ENCODE measurements around the gene PLEKHG3.
A peak's percentile ranks its signal among the peaks of the same experiment; 100 is the strongest.

The PLEKHG3 gene

DNA sequence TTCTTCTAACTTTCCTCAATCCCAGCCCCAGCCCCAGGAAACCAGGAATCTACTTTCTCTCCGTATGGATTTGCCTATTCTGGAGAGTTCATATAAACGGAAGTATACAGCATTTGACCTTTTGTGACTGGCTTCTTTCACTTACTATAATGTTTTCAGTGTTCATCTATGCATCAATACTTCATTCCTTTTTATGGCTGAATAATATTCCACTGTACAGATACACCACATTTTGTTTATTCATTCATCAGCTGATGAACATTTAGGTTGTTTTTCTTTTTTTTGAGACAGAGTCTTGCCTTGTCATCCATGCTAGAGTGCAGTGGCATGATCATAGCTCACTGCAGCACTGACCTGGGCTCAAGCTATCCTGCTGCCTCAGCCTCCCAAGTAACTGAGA, 3.9 kb upstream of the PLEKHG3 start:
- TF ChIP-seq, protein P1, sequence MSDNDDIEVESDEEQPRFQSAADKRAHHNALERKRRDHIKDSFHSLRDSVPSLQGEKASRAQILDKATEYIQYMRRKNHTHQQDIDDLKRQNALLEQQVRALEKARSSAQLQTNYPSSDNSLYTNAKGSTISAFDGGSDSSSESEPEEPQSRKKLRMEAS (IDR thresholded peaks at IDR 0.05), result no peak
- TF ChIP-seq FOXM1 (IDR thresholded peaks at IDR 0.05; ENCODE audit: borderline replicate concordance, low read depth) (no peak), NFIC (IDR thresholded peaks at IDR 0.05) (no peak), EGR1 (IDR thresholded peaks at IDR 0.05) (no peak), CREB1 (IDR thresholded peaks at IDR 0.05; ENCODE audit: low read depth) (no peak), CEBPB (IDR thresholded peaks at IDR 0.05) (no peak), RAD21 (IDR thresholded peaks at IDR 0.05; ENCODE audit: low read depth) (no peak), TCF12 (IDR thresholded peaks at IDR 0.05; ENCODE audit: low read depth) (no peak), YY1 (IDR thresholded peaks at IDR 0.05; ENCODE audit: low read depth) (no peak), ZBTB7A (IDR thresholded peaks at IDR 0.05; ENCODE audit: low read depth) (no peak), TAF1 (IDR thresholded peaks at IDR 0.05; ENCODE audit: low read depth) (no peak), EP300 (IDR thresholded peaks at IDR 0.05; ENCODE audit: borderline replicate concordance) (no peak), TEAD4 (IDR thresholded peaks at IDR 0.05) (no peak)
- TF ChIP-seq, protein P2, sequence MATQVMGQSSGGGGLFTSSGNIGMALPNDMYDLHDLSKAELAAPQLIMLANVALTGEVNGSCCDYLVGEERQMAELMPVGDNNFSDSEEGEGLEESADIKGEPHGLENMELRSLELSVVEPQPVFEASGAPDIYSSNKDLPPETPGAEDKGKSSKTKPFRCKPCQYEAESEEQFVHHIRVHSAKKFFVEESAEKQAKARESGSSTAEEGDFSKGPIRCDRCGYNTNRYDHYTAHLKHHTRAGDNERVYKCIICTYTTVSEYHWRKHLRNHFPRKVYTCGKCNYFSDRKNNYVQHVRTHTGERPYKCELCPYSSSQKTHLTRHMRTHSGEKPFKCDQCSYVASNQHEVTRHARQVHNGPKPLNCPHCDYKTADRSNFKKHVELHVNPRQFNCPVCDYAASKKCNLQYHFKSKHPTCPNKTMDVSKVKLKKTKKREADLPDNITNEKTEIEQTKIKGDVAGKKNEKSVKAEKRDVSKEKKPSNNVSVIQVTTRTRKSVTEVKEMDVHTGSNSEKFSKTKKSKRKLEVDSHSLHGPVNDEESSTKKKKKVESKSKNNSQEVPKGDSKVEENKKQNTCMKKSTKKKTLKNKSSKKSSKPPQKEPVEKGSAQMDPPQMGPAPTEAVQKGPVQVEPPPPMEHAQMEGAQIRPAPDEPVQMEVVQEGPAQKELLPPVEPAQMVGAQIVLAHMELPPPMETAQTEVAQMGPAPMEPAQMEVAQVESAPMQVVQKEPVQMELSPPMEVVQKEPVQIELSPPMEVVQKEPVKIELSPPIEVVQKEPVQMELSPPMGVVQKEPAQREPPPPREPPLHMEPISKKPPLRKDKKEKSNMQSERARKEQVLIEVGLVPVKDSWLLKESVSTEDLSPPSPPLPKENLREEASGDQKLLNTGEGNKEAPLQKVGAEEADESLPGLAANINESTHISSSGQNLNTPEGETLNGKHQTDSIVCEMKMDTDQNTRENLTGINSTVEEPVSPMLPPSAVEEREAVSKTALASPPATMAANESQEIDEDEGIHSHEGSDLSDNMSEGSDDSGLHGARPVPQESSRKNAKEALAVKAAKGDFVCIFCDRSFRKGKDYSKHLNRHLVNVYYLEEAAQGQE (IDR thresholded peaks at IDR 0.05; ENCODE audit: low read depth), result no peak
- TF ChIP-seq, protein P3, sequence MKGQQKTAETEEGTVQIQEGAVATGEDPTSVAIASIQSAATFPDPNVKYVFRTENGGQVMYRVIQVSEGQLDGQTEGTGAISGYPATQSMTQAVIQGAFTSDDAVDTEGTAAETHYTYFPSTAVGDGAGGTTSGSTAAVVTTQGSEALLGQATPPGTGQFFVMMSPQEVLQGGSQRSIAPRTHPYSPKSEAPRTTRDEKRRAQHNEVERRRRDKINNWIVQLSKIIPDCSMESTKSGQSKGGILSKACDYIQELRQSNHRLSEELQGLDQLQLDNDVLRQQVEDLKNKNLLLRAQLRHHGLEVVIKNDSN (IDR thresholded peaks at IDR 0.05), result no peak

DNA sequence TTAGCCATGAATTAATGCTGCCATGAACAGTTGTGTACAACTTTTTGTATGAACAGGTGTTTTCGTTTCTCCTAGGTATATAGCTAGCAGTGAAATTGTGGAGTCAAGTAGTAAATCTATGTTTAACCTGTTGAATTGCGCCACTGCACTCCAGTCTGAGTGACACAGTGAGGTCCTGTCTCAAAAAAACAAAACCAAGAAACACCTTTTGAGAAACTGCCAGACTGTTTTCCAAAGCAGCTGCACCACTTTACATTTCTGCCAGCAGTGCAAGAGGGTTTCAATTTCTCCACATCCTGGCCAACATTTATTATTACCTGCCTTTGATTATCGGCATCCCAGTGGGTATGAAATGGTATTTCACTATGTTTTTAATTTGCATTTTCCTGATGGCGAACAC, 3.3 kb upstream of the PLEKHG3 start:
- TF ChIP-seq TAF1 (IDR thresholded peaks at IDR 0.05; ENCODE audit: low read depth) (no peak), NFIC (IDR thresholded peaks at IDR 0.05) (no peak), TEAD4 (IDR thresholded peaks at IDR 0.05) (no peak), CEBPB (IDR thresholded peaks at IDR 0.05) (no peak), CREB1 (IDR thresholded peaks at IDR 0.05; ENCODE audit: low read depth) (no peak), RAD21 (IDR thresholded peaks at IDR 0.05; ENCODE audit: low read depth) (no peak), TCF12 (IDR thresholded peaks at IDR 0.05; ENCODE audit: low read depth) (no peak), FOXM1 (IDR thresholded peaks at IDR 0.05; ENCODE audit: borderline replicate concordance, low read depth) (no peak)
- TF ChIP-seq, protein P3 (IDR thresholded peaks at IDR 0.05), result no peak
- TF ChIP-seq, protein P1 (IDR thresholded peaks at IDR 0.05), result no peak
- TF ChIP-seq, protein P2 (IDR thresholded peaks at IDR 0.05; ENCODE audit: low read depth), result no peak

DNA sequence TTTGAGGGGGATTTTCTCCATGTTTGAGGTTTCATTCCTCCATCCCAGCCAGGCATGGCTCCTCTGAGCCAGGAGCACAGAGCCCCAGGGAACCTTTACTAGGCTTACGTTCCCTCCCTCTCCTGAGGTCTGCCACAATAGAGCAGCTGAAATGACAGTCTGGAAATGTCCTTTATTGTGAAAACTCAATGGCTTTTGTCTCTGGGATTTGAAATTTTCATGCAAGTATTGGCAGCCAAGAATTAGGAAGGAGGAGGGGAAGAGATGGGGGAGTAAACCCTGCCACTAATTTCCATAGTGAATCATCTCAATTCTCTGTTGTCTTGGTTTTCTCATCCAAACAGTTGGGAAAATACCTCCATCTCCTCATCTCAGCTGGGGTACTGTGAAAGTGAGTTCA, 2.6 kb upstream of the PLEKHG3 start:
- no peak for TF ChIP-seq NFIC (IDR thresholded peaks at IDR 0.05)
- TF ChIP-seq TCF12 (IDR thresholded peaks at IDR 0.05; ENCODE audit: low read depth), result peak; percentile 40; the same call in 1 of the 2 replicates

DNA sequence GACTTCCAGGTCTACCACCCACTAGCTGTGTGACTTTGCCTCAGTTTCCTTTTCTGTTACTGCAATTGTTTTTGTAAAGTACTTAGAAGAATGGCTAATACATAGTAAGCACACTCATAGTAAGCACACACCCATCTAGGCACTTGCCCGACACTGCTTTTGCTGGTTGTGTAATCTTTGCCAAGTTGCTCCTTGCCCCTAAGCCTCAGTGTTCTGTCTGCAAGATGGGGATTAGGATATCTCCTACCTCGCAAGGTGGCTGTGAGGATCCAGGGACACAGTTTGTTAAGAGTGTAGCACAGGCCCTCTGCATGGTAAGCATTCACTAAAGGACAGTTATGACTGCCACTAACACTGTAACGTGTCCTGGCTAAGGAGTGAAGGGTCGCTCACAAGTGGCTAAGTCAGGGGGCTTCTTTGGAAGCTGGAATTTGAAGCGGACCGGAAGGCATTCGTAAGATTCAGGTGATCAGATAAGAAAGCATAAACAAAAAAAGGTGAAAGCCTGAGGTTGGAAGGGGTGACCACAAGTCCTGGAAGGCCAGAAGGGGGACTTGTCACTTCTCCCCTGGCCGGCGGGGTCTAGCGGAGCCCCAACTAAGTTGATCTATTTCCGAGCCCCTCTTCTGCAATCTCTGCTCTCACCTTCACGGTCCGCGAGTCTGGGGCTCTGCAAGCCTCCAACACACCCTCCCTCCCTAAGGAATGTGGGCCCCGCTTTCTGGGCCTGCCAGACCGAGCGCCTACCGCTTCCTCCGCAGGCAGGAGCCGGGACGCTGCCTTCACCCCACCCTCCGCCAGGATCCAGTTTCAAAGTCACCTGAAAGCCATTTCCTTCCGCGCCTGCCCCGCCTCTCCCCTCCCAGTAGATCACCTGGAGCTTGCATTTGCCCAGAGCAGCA, 1.5 kb upstream of the PLEKHG3 start:
- TF ChIP-seq CREB1 (IDR thresholded peaks at IDR 0.05; ENCODE audit: low read depth) (no peak), YY1 (IDR thresholded peaks at IDR 0.05; ENCODE audit: low read depth) (no peak; the same call in 1 of the 2 replicates), EGR1 (IDR thresholded peaks at IDR 0.05) (no peak), TCF12 (IDR thresholded peaks at IDR 0.05; ENCODE audit: low read depth) (peak; percentile 91), NFIC (IDR thresholded peaks at IDR 0.05) (peak; percentile 26; the same call in 1 of the 2 replicates), TAF1 (IDR thresholded peaks at IDR 0.05; ENCODE audit: low read depth) (peak; percentile 45), RAD21 (IDR thresholded peaks at IDR 0.05; ENCODE audit: low read depth) (peak; percentile 20; the same call in 1 of the 2 replicates), FOXM1 (IDR thresholded peaks at IDR 0.05; ENCODE audit: borderline replicate concordance, low read depth) (peak; percentile 97; the same call in 1 of the 2 replicates), EP300 (IDR thresholded peaks at IDR 0.05; ENCODE audit: borderline replicate concordance) (peak; percentile 84), ZBTB7A (IDR thresholded peaks at IDR 0.05; ENCODE audit: low read depth) (peak; percentile 65; the same call in 1 of the 2 replicates), CEBPB (IDR thresholded peaks at IDR 0.05) (no peak), TEAD4 (IDR thresholded peaks at IDR 0.05) (peak; percentile 93)
- TF ChIP-seq, protein P3 (IDR thresholded peaks at IDR 0.05), result peak; percentile 58
- TF ChIP-seq, protein P1 (IDR thresholded peaks at IDR 0.05), result peak; percentile 66
- TF ChIP-seq, protein P2 (IDR thresholded peaks at IDR 0.05; ENCODE audit: low read depth), result no peak
